Stimulated activated CD4-positive, alpha-beta T cell treated with anti-CD3 and anti-CD28 coated beads, Interleukin-1b, Interleukin-23, amount 100 ng/mL, for 24 hours (primary cell): Measurements from ENCODE around the gene LRRC61.

Experiments used
- DNase-seq, 4 experiments: peaks; one replicate each; pipeline ENCODE4 v3.0.0-alpha.2; 2020; ENCODE audit warnings: low read depth in 4 of 4, low spot score in 1 of 4

LRRC61 gene

GRCh38 chr7:150369748-150370501 is 46.8 kb downstream of the LRRC61 start:
- no peak for DNase-seq

GRCh38 chr7:150370612-150371071 is 47.5 kb downstream of the LRRC61 start:
- DNase-seq: no peak

- no peak for DNase-seq
These were observed 48.2 kb downstream of the LRRC61 start for GRCh38 chr7:150371131-150371995.

GRCh38 chr7:150371996-150372270 is 48.8 kb downstream of the LRRC61 start:
- DNase-seq: no peak

GRCh38 chr7:150372271-150373048 is 49.3 kb downstream of the LRRC61 start:
- no peak for DNase-seq

- no peak for DNase-seq
These were observed 50.1 kb downstream of the LRRC61 start for GRCh38 chr7:150373049-150373801.

- DNase-seq: no peak
These were observed 50.9 kb downstream of the LRRC61 start for GRCh38 chr7:150374026-150374425.

GRCh38 chr7:150374472-150374871 is 51.3 kb downstream of the LRRC61 start:
- no peak for DNase-seq

- DNase-seq: no peak
These were observed 52.7 kb downstream of the LRRC61 start for GRCh38 chr7:150375662-150376521.

GRCh38 chr7:150376560-150376959 is 53.4 kb downstream of the LRRC61 start:
- DNase-seq: no peak

GRCh38 chr7:150377196-150377595 is 54.0 kb downstream of the LRRC61 start:
- no peak for DNase-seq

- no peak for DNase-seq
These were observed 54.5 kb downstream of the LRRC61 start for GRCh38 chr7:150377635-150378034.

- peak in 2 of 4 experiments; percentile 7 to 23 for DNase-seq
These were observed 55.1 kb downstream of the LRRC61 start for GRCh38 chr7:150378115-150378852.

- peak; percentile 74 to 92 (median 83) for DNase-seq
These were observed 55.8 kb downstream of the LRRC61 start, which contains the start of gene ZNF775 for GRCh38 chr7:150378853-150379440. TSS of gene ZNF775 (plus strand) at chr7:150379330. CDS start at chr7:150388471, 9,141 bp downstream.

- no peak for DNase-seq
These were observed 56.6 kb downstream of the LRRC61 start for GRCh38 chr7:150379441-150380379.

GRCh38 chr7:150380463-150380862 is 57.3 kb downstream of the LRRC61 start:
- no peak for DNase-seq

GRCh38 chr7:150381096-150381495 is 57.9 kb downstream of the LRRC61 start:
- DNase-seq: no peak

- no peak for DNase-seq
These were observed 58.6 kb downstream of the LRRC61 start for GRCh38 chr7:150381785-150382122.
